ENCODE measurements around the gene HDAC4.
"Not testable (repeated sequence)": the region's sequence is repeated elsewhere in the genome, so short reads cannot be mapped to it uniquely, and the experiment has no call there.

HDAC4 gene

GRCh38 chr2:239282448-239283287 lies 118.2 kb downstream of the HDAC4 start:
- DNase-seq (ENCODE audit: low read depth): no peak

- not testable (repeated sequence) for DNase-seq (ENCODE audit: low read depth)
Measured at GRCh38 chr2:239280296-239281017, 120.4 kb downstream of the HDAC4 start.

- no peak for DNase-seq (ENCODE audit: low read depth)
Measured at GRCh38 chr2:239279508-239280295, 121.1 kb downstream of the HDAC4 start.

GRCh38 chr2:239278941-239279365 lies 121.9 kb downstream of the HDAC4 start:
- no peak for DNase-seq (ENCODE audit: low read depth)

GRCh38 chr2:239278361-239278760 lies 122.5 kb downstream of the HDAC4 start:
- no peak for DNase-seq (ENCODE audit: low read depth)

- DNase-seq (ENCODE audit: low read depth): no peak
Measured at GRCh38 chr2:239277401-239278085, 123.3 kb downstream of the HDAC4 start.

- DNase-seq (ENCODE audit: low read depth): no peak
Measured at GRCh38 chr2:239276851-239277250, 124.0 kb downstream of the HDAC4 start.

- no peak for DNase-seq (ENCODE audit: low read depth)
Measured at GRCh38 chr2:239275847-239276831, 124.7 kb downstream of the HDAC4 start.

GRCh38 chr2:239275044-239275685 lies 125.7 kb downstream of the HDAC4 start:
- DNase-seq (ENCODE audit: low read depth): no peak

- DNase-seq (ENCODE audit: low read depth): no peak
Measured at GRCh38 chr2:239274391-239275043, 126.3 kb downstream of the HDAC4 start.

- no peak for DNase-seq (ENCODE audit: low read depth)
Measured at GRCh38 chr2:239273280-239274234, 127.3 kb downstream of the HDAC4 start.

- DNase-seq (ENCODE audit: low read depth): no peak
Measured at GRCh38 chr2:239272626-239273025, 128.2 kb downstream of the HDAC4 start.

- DNase-seq (ENCODE audit: low read depth): no peak
Measured at GRCh38 chr2:239271882-239272281, 128.9 kb downstream of the HDAC4 start.

- DNase-seq (ENCODE audit: low read depth): no peak
Measured at GRCh38 chr2:239271471-239271870, 129.3 kb downstream of the HDAC4 start.

GRCh38 chr2:239269916-239270315 lies 130.9 kb downstream of the HDAC4 start:
- DNase-seq (ENCODE audit: low read depth): no peak

GRCh38 chr2:239269173-239269885 lies 131.5 kb downstream of the HDAC4 start:
- no peak for DNase-seq (ENCODE audit: low read depth)

GRCh38 chr2:239268549-239268948 lies 132.3 kb downstream of the HDAC4 start:
- no peak for DNase-seq (ENCODE audit: low read depth)

GRCh38 chr2:239268082-239268481 lies 132.7 kb downstream of the HDAC4 start:
- no peak for DNase-seq (ENCODE audit: low read depth)
